ENCODE data around the gene LUZP4. TPM values are rescaled to one million over a fixed set of nuclear protein-coding genes. Genes with fewer than 3 reads are reported as not detected.

Gene LUZP4
- polyA plus RNA-seq, 1 experiment, result not detected

GRCh38 chrX:115332832-115333231 is 43.3 kb downstream of the LUZP4 start:
- CTCF ChIA-PET, result interaction anchor here (0.9 to 3.6 kb wide), 2 partner anchors 10 to 309 kb away, joined by 3 to 20 read pairs; no protein-coding TSS in a partner anchor
- no peak for DNase-seq (ENCODE audit: low read depth)
- POLR2A ChIA-PET, result no interaction called here

GRCh38 chrX:115333446-115333845 is 43.9 kb downstream of the LUZP4 start:
- DNase-seq (ENCODE audit: low read depth), result no peak
- ChIA-PET POLR2A (no interaction called here), CTCF (interaction anchor here (1.3 to 3.6 kb wide), 2 partner anchors 309 kb away, joined by 4 to 20 read pairs; no protein-coding TSS in a partner anchor)
- Histone ChIP-seq H3K36me3 (ENCODE audit: control insufficient read depth, insufficient read depth, low read length) (no peaks in the 10 kb centered on the region), H3K27me3 (ENCODE audit: control insufficient read depth, insufficient read depth, low read length) (no peaks in the 10 kb centered on the region), H3K4me3 (ENCODE audit: low read depth, low read length) (no peak overlapping the region)
- no peak for TF ChIP-seq CTCF (IDR thresholded peaks at IDR 0.05; ENCODE audit: insufficient read depth, low read depth, low read length)

More at GRCh38 chrX:115332832-115333231, 43.3 kb downstream of the LUZP4 start:
- Histone ChIP-seq H3K27me3 (ENCODE audit: control insufficient read depth, insufficient read depth, low read length) (no peaks in the 10 kb centered on the region), H3K4me3 (ENCODE audit: low read depth, low read length) (no peak overlapping the region), H3K36me3 (ENCODE audit: control insufficient read depth, insufficient read depth, low read length) (no peaks in the 10 kb centered on the region)
- TF ChIP-seq CTCF (IDR thresholded peaks at IDR 0.05; ENCODE audit: insufficient read depth, low read depth, low read length), result no peak

- no peak for TF ChIP-seq CTCF (IDR thresholded peaks at IDR 0.05; ENCODE audit: insufficient read depth, low read depth, low read length)
- POLR2A ChIA-PET, result no interaction called here
- Histone ChIP-seq H3K4me3 (ENCODE audit: low read depth, low read length) (no peak overlapping the region), H3K27me3 (ENCODE audit: control insufficient read depth, insufficient read depth, low read length) (no peaks in the 10 kb centered on the region), H3K36me3 (ENCODE audit: control insufficient read depth, insufficient read depth, low read length) (no peaks in the 10 kb centered on the region)
- peak; percentile 41 for DNase-seq (ENCODE audit: low read depth)
- CTCF ChIA-PET, result no interaction called here
These were observed 48.1 kb downstream of the LUZP4 start for GRCh38 chrX:115337491-115338144.

- no peak overlapping the region for H3K4me3 ChIP-seq (ENCODE audit: low read depth, low read length)
- CTCF ChIA-PET, result no interaction called here
- no peak for TF ChIP-seq CTCF (IDR thresholded peaks at IDR 0.05; ENCODE audit: insufficient read depth, low read depth, low read length)
- POLR2A ChIA-PET, result no interaction called here
- peak; percentile 9 for DNase-seq (ENCODE audit: low read depth)
- no peaks in the 10 kb centered on the region for H3K27me3 ChIP-seq (ENCODE audit: control insufficient read depth, insufficient read depth, low read length)
- H3K36me3 ChIP-seq (ENCODE audit: control insufficient read depth, insufficient read depth, low read length), result no peaks in the 10 kb centered on the region
These were observed 50.0 kb downstream of the LUZP4 start for GRCh38 chrX:115339441-115340025.

- DNase-seq (ENCODE audit: low read depth), result no peak
- CTCF ChIA-PET, result interaction anchor here (1.5 kb wide), 1 partner anchor 11 kb away, joined by 3 read pairs; no protein-coding TSS in a partner anchor
- Histone ChIP-seq H3K4me3 (ENCODE audit: low read depth, low read length) (no peak overlapping the region), H3K36me3 (ENCODE audit: control insufficient read depth, insufficient read depth, low read length) (no peaks in the 10 kb centered on the region), H3K27me3 (ENCODE audit: control insufficient read depth, insufficient read depth, low read length) (no peaks in the 10 kb centered on the region)
- POLR2A ChIA-PET, result no interaction called here
- no peak for TF ChIP-seq CTCF (IDR thresholded peaks at IDR 0.05; ENCODE audit: insufficient read depth, low read depth, low read length)
These were observed 51.9 kb downstream of the LUZP4 start for GRCh38 chrX:115341421-115341820.

All from BJ (cell line).